Osteoblast (primary cell): ENCODE measurements around the gene GLT8D1. TPM values are rescaled to one million over a fixed set of nuclear protein-coding genes. Genes with fewer than 3 reads are reported as not detected.
A peak's percentile ranks its signal among the peaks of the same experiment; 100 is the strongest.

Experiments used
- DNase-seq: peaks from one replicate; pipeline ENCODE4 v3.0.0; 2011; ENCODE audit warnings: low spot score, mixed read lengths; ENCODE audit not compliant: insufficient read length; ENCODE audit errors: missing footprints
- H2AFZ ChIP-seq: 2 replicates; pipeline ENCODE4 v1.6.0; 2011; ENCODE audit warnings: mild to moderate bottlenecking, low read length
- H3K27ac ChIP-seq: 2 replicates; pipeline ENCODE4 v1.5.1; 2011; ENCODE audit warnings: mild to moderate bottlenecking, low read depth, low read length, moderate library complexity
- H3K27me3 ChIP-seq: 2 replicates; pipeline ENCODE4 v1.6.0; 2012; ENCODE audit warnings: mild to moderate bottlenecking, control low read depth, inconsistent platforms, low read length, moderate library complexity; ENCODE audit not compliant: insufficient read depth
- H3K36me3 ChIP-seq: 2 replicates; pipeline ENCODE4 v1.5.1; 2011; ENCODE audit warnings: mild to moderate bottlenecking, low read length, control low read depth, moderate library complexity; ENCODE audit not compliant: insufficient read depth
- H3K4me1 ChIP-seq: 2 replicates; pipeline ENCODE4 v1.5.1; 2011; ENCODE audit warnings: mild to moderate bottlenecking, low read length, control low read depth, moderate library complexity; ENCODE audit not compliant: insufficient read depth
- H3K4me2 ChIP-seq: 2 replicates; pipeline ENCODE4 v1.6.0; 2011; ENCODE audit warnings: mild to moderate bottlenecking, low read length; ENCODE audit not compliant: insufficient read depth
- H3K4me3 ChIP-seq: fragments of 200-600 bp; sonication (generic); 3 replicates; pipeline ENCODE4 v1.5.1; 2012; ENCODE audit warnings: mild to moderate bottlenecking, low read length, inconsistent platforms; ENCODE audit not compliant: insufficient read depth
- H3K79me2 ChIP-seq: 2 replicates; pipeline ENCODE4 v1.6.0; 2012; ENCODE audit warnings: mild to moderate bottlenecking, low read length, control low read depth, inconsistent platforms; ENCODE audit not compliant: insufficient read depth
- H3K9me3 ChIP-seq: 2 replicates; pipeline ENCODE4 v1.5.1; 2011; ENCODE audit warnings: low read depth, low read length, control low read depth
- H4K20me1 ChIP-seq: 2 replicates; pipeline ENCODE4 v1.6.0; 2012; ENCODE audit warnings: mild to moderate bottlenecking, low read length, control low read depth; ENCODE audit not compliant: insufficient read depth
- small RNA-seq: library from RNA; depleted of rRNA; stranded (forward); fragments of <200 nt; gene quantifications from one replicate; pipeline ENCODE3, GENCODE V24; 2012
- total RNA-seq: library from RNA; depleted of rRNA; stranded (reverse); fragments of >200 nt; gene quantifications from 2 replicates; pipeline ENCODE4 v1.2.3, GENCODE V29; 2012
- TF ChIP-seq, protein P1 (sequence below): IDR thresholded peaks from 2 replicates; pipeline ENCODE4 v1.5.1; 2011; ENCODE audit warnings: mild to moderate bottlenecking, low read depth, low read length, moderate library complexity; ENCODE audit errors: extremely low read depth

GLT8D1 gene
- total RNA-seq, 1 donor = 98.8 TPM

DNA sequence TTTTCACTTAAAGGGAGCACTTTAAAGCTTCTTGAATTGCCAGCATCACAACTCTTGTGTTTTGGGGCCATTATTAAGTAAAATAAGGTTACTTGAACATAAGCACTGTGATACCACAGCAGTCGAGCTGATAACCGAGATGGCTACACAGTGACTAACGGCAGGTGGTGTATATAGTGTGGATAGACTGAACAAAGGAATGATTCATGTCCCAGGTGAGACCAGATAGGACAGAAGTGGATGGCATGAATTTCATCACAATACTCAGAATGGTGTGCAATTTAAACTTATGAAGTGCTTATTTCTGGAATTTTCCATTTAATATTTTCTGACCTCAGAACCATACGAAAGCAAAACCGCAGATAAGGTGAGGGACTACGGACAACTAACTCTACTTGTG lies 60.0 kb downstream of the GLT8D1 start:
- peaks cover 17% of the 10 kb centered on the region for H3K4me1 ChIP-seq
- H3K27me3 ChIP-seq = no peaks in the 10 kb centered on the region
- TF ChIP-seq, protein P1, sequence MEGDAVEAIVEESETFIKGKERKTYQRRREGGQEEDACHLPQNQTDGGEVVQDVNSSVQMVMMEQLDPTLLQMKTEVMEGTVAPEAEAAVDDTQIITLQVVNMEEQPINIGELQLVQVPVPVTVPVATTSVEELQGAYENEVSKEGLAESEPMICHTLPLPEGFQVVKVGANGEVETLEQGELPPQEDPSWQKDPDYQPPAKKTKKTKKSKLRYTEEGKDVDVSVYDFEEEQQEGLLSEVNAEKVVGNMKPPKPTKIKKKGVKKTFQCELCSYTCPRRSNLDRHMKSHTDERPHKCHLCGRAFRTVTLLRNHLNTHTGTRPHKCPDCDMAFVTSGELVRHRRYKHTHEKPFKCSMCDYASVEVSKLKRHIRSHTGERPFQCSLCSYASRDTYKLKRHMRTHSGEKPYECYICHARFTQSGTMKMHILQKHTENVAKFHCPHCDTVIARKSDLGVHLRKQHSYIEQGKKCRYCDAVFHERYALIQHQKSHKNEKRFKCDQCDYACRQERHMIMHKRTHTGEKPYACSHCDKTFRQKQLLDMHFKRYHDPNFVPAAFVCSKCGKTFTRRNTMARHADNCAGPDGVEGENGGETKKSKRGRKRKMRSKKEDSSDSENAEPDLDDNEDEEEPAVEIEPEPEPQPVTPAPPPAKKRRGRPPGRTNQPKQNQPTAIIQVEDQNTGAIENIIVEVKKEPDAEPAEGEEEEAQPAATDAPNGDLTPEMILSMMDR = no peak
- no peaks in the 10 kb centered on the region for H4K20me1 ChIP-seq
- no peak for DNase-seq
- H2AFZ ChIP-seq = no peak overlapping the region
- no peak overlapping the region for H3K4me2 ChIP-seq
- no peaks in the 10 kb centered on the region for H3K79me2 ChIP-seq
- H3K27ac ChIP-seq = no peak overlapping the region
- H3K36me3 ChIP-seq = peaks cover 79% of the 10 kb centered on the region
- H3K4me3 ChIP-seq = no peak overlapping the region
- no peaks in the 10 kb centered on the region for H3K9me3 ChIP-seq

Small RNA genes lying within 50 kb of the gene (small RNA-seq; reads per million reads assigned to genes)
- not detected for gene AC006254.2
- 4,349 reads per million, percentile 100 among the genes with 10 or more reads in this experiment for gene RF00569
- gene RF01183 = not detected
- gene SNORD19 = not detected
- gene SNORD19B = not detected
- gene SNORD69 = 412 reads per million, percentile 98 among the genes with 10 or more reads in this experiment

Other genes starting within 250 kb of the GLT8D1 start
- 0.59 and 1.1 TPM in 2 replicates for gene STAB1, start 210.5 kb downstream of the GLT8D1 start, total RNA-seq
- gene NT5DC2, start 171.9 kb downstream of the GLT8D1 start, total RNA-seq = 45.4 and 52.5 TPM in 2 replicates
- 6.5 and 8.3 TPM in 2 replicates for gene UQCC5, start 169.2 kb downstream of the GLT8D1 start, total RNA-seq
- gene PBRM1, start 19.9 kb downstream of the GLT8D1 start, total RNA-seq = 96.1 and 100 TPM in 2 replicates
- 111 and 129 TPM in 2 replicates for gene GNL3, start 19.8 kb downstream of the GLT8D1 start, total RNA-seq
- gene SPCS1, start 315 bp upstream of the GLT8D1 start, total RNA-seq = 60.1 and 67.0 TPM in 2 replicates
- gene NEK4, start 65.1 kb upstream of the GLT8D1 start, total RNA-seq = 22.7 and 24.6 TPM in 2 replicates
- not detected in 2 replicates for gene ITIH1, start 71.8 kb upstream of the GLT8D1 start, total RNA-seq
- under 0.01 TPM in 1 of 2 replicates, not detected in the other for gene ITIH3, start 89.0 kb upstream of the GLT8D1 start, total RNA-seq
- gene ITIH4, start 124.9 kb upstream of the GLT8D1 start, total RNA-seq = 2.5 and 3.5 TPM in 2 replicates
- gene MUSTN1, start 129.2 kb upstream of the GLT8D1 start, total RNA-seq = 1.4 TPM in 1 of 2 replicates, not detected in the other
- gene STIMATE, start 191.8 kb upstream of the GLT8D1 start, total RNA-seq = 11.5 and 18.5 TPM in 2 replicates